H9 (cell line): ENCODE measurements around the gene CDH13. TPM values are rescaled to one million over a fixed set of nuclear protein-coding genes. Genes with fewer than 3 reads are reported as not detected.

Experiments
- DNase-seq: peaks from one replicate; pipeline ENCODE4 v3.0.0-alpha.2; 2017
- H2AFZ ChIP-seq: one replicate; pipeline ENCODE4 v1.6.1; 2013; ENCODE audit warnings: mild to moderate bottlenecking, low read length, control low read depth, moderate library complexity
- H2AK5ac ChIP-seq: 2 replicates; pipeline ENCODE4 v1.6.1; 2013; ENCODE audit warnings: low read length, control low read depth, mixed read lengths; ENCODE audit not compliant: insufficient read length
- H2BK120ac ChIP-seq: one replicate; pipeline ENCODE4 v1.6.1; 2013; ENCODE audit warnings: low read depth, mild to moderate bottlenecking, low read length, control low read depth, inconsistent platforms; ENCODE audit not compliant: poor library complexity, severe bottlenecking
- H2BK12ac ChIP-seq: 2 replicates; pipeline ENCODE4 v1.6.1; 2013; ENCODE audit warnings: low read length, control low read depth, mixed read lengths, low read depth; ENCODE audit not compliant: insufficient read length
- H2BK15ac ChIP-seq: 2 replicates; pipeline ENCODE4 v1.6.1; 2013; ENCODE audit warnings: low read depth, low read length, control low read depth
- H2BK20ac ChIP-seq: one replicate; pipeline ENCODE4 v1.6.1; 2013; ENCODE audit warnings: low read depth, mild to moderate bottlenecking, low read length, control low read depth, inconsistent platforms; ENCODE audit not compliant: poor library complexity, severe bottlenecking
- H2BK5ac ChIP-seq: 2 replicates; pipeline ENCODE4 v1.6.1; 2013; ENCODE audit warnings: low read length, control low read depth, mixed read lengths; ENCODE audit not compliant: insufficient read length
- H3K14ac ChIP-seq: 2 replicates; pipeline ENCODE4 v1.6.1; 2013; ENCODE audit warnings: low read length, control low read depth; ENCODE audit not compliant: insufficient read depth
- H3K18ac ChIP-seq: 2 replicates; pipeline ENCODE4 v1.6.1; 2013; ENCODE audit warnings: low read depth, mild to moderate bottlenecking, mixed read lengths, low read length, control low read depth; ENCODE audit not compliant: insufficient read length
- H3K23ac ChIP-seq: 2 replicates; pipeline ENCODE4 v1.6.1; 2013; ENCODE audit warnings: low read length, control low read depth, mixed read lengths, low read depth; ENCODE audit not compliant: insufficient read length
- H3K23me2 ChIP-seq: 2 replicates; pipeline ENCODE4 v1.6.1; 2013; ENCODE audit warnings: low read depth, mild to moderate bottlenecking, mixed read lengths, low read length, control low read depth; ENCODE audit not compliant: insufficient read length, poor library complexity, severe bottlenecking
- H3K27ac ChIP-seq: 2 replicates; pipeline ENCODE4 v1.5.1; 2013; ENCODE audit warnings: low read length, control low read depth, mixed read lengths, low read depth; ENCODE audit not compliant: insufficient read length
- H3K27me3 ChIP-seq: 2 replicates; pipeline ENCODE4 v1.6.1; 2013; ENCODE audit warnings: low read length, control low read depth, inconsistent platforms; ENCODE audit not compliant: insufficient read depth
- H3K4ac ChIP-seq: 2 replicates; pipeline ENCODE4 v1.6.1; 2013; ENCODE audit warnings: low read depth, mild to moderate bottlenecking, control low read depth, inconsistent platforms, low read length, moderate library complexity
- H3K4me1 ChIP-seq: 2 replicates; pipeline ENCODE4 v1.6.1; 2013; ENCODE audit warnings: low read length, control low read depth, inconsistent platforms; ENCODE audit not compliant: insufficient read depth
- H3K4me2 ChIP-seq: 2 replicates; pipeline ENCODE4 v1.6.1; 2013; ENCODE audit warnings: low read length, control low read depth, mixed read lengths; ENCODE audit not compliant: insufficient read length, insufficient read depth
- H3K56ac ChIP-seq: 2 replicates; pipeline ENCODE4 v1.6.1; 2013; ENCODE audit warnings: low read depth, mild to moderate bottlenecking, mixed read lengths, low read length, control low read depth; ENCODE audit not compliant: insufficient read length
- H3K79me1 ChIP-seq: 2 replicates; pipeline ENCODE4 v1.6.1; 2013; ENCODE audit warnings: low read depth, mild to moderate bottlenecking, moderate library complexity, low read length, control low read depth, inconsistent platforms; ENCODE audit not compliant: insufficient read depth, poor library complexity, severe bottlenecking
- H3K79me2 ChIP-seq: 2 replicates; pipeline ENCODE4 v1.6.1; 2013; ENCODE audit warnings: low read length, control low read depth, inconsistent platforms; ENCODE audit not compliant: insufficient read depth
- H3K9ac ChIP-seq: 2 replicates; pipeline ENCODE4 v1.6.1; 2013; ENCODE audit warnings: low read length, control low read depth, mixed read lengths; ENCODE audit not compliant: insufficient read length; ENCODE audit errors: extremely low read depth
- H3K9me3 ChIP-seq: one replicate; pipeline ENCODE4 v1.6.1; 2013; ENCODE audit warnings: low read depth, low read length, inconsistent platforms; ENCODE audit not compliant: control insufficient read depth
- H3T11ph ChIP-seq: one replicate; pipeline ENCODE4 v1.6.1; 2013; ENCODE audit warnings: mild to moderate bottlenecking, low read length, control low read depth, inconsistent platforms
- H4K20me1 ChIP-seq: one replicate; pipeline ENCODE4 v1.6.1; 2013; ENCODE audit not compliant: control insufficient read depth, insufficient read length, insufficient read depth
- H4K5ac ChIP-seq: 2 replicates; pipeline ENCODE4 v1.6.1; 2013; ENCODE audit warnings: low read depth, mild to moderate bottlenecking, mixed read lengths, low read length, control low read depth; ENCODE audit not compliant: insufficient read length
- H4K8ac ChIP-seq: replicated peaks from 2 replicates; pipeline ENCODE4 v1.6.1; 2013; ENCODE audit warnings: low read length, control low read depth, mixed read lengths, low read depth; ENCODE audit not compliant: insufficient read length
- H4K91ac ChIP-seq: 2 replicates; pipeline ENCODE4 v1.6.1; 2013; ENCODE audit warnings: low read depth, mild to moderate bottlenecking, moderate library complexity, mixed read lengths, low read length, control low read depth; ENCODE audit not compliant: insufficient read length
- H3K27ac Mint-ChIP-seq, 3 experiments: 2 replicates in 2 of 3; 3 replicates in 1 of 3; pipeline ENCODE4 v1.8.0; 2020 to 2021; ENCODE audit warnings: mixed read lengths in 3 of 3, mild to moderate bottlenecking in 1 of 3, moderate library complexity in 1 of 3
- H3K27me3 Mint-ChIP-seq: 2 replicates; pipeline ENCODE4 v1.8.0; 2021; ENCODE audit warnings: low read depth, mild to moderate bottlenecking, moderate library complexity, mixed read lengths
- H3K36me3 Mint-ChIP-seq, 3 experiments: 2 replicates in 2 of 3; 3 replicates in 1 of 3; pipeline ENCODE4 v1.8.0; 2020 to 2021; ENCODE audit warnings: low read depth in 3 of 3, mixed read lengths in 3 of 3; ENCODE audit not compliant: insufficient read depth in 1 of 3
- H3K4me1 Mint-ChIP-seq, 2 experiments: 2 replicates each; pipeline ENCODE4 v1.8.0; 2020; ENCODE audit warnings: mixed read lengths in 2 of 2
- H3K4me3 Mint-ChIP-seq, 2 experiments: 2 replicates in 1 of 2; 3 replicates in 1 of 2; pipeline ENCODE4 v1.8.0; 2020 to 2021; ENCODE audit warnings: mild to moderate bottlenecking in 2 of 2, mixed read lengths in 2 of 2, moderate library complexity in 1 of 2
- H3K9me3 Mint-ChIP-seq, 2 experiments: 2 replicates in 1 of 2; 3 replicates in 1 of 2; pipeline ENCODE4 v1.8.0; 2020; ENCODE audit warnings: mild to moderate bottlenecking in 2 of 2, mixed read lengths in 2 of 2, moderate library complexity in 1 of 2
- CTCF ChIP-seq: fragments of 200-600 bp; sonication (generic); conservative IDR thresholded peaks from 3 replicates; pipeline ENCODE4 v1.8.0; 2021; ENCODE audit warnings: antibody characterized with exemption, mild to moderate bottlenecking
- WGBS: extraction: QIAGEN DNeasy Blood & Tissue Kit; methylation state at CpG from one replicate; pipeline ENCODE4 v1.1.7; 2013; ENCODE audit warnings: missing lambda C conversion rate, low lambda C conversion rate, mixed read lengths; ENCODE audit not compliant: insufficient read length; ENCODE audit errors: extremely low coverage; 5-methylcytosine and 5-hydroxymethylcytosine counted together
- total RNA-seq: library from RNA; stranded (reverse); gene quantifications from 2 replicates; pipeline ENCODE4 v1.2.1, GENCODE V29; 2021

The CDH13 gene
- total RNA-seq, 1 experiment from 2014 or later = 1.5 TPM

- H2BK120ac ChIP-seq = no peak overlapping the region
- no peaks in the 10 kb centered on the region for H3K79me1 ChIP-seq
- H3K4me1 Mint-ChIP-seq = no peaks in the 10 kb centered on the region
- H3K27ac ChIP-seq = no peak overlapping the region
- H3K4me3 Mint-ChIP-seq = no peak overlapping the region
- no peak for TF ChIP-seq CTCF
- no peak overlapping the region for H3K23ac ChIP-seq
- no peak overlapping the region for H2AK5ac ChIP-seq
- no peak overlapping the region for H3K14ac ChIP-seq
- H3K9me3 ChIP-seq = no peaks in the 10 kb centered on the region
- H3K9ac ChIP-seq = no peak overlapping the region
- H2BK12ac ChIP-seq = no peak overlapping the region
- no peaks in the 10 kb centered on the region for H3K27me3 Mint-ChIP-seq
- no peaks in the 10 kb centered on the region for H3K27me3 ChIP-seq
- no peak overlapping the region for H3K4ac ChIP-seq
- DNase-seq = no peak
- no peaks in the 10 kb centered on the region for H4K20me1 ChIP-seq
- no peak overlapping the region for H4K5ac ChIP-seq
- H3K18ac ChIP-seq = no peak overlapping the region
- H3K4me2 ChIP-seq = no peak overlapping the region
- no peak overlapping the region for H2BK15ac ChIP-seq
- H3K27ac Mint-ChIP-seq = no peak overlapping the region
- H3K9me3 Mint-ChIP-seq = no peaks in the 10 kb centered on the region
- no peaks in the 10 kb centered on the region for H3K36me3 Mint-ChIP-seq
- no peak overlapping the region for H2BK5ac ChIP-seq
- no peaks in the 10 kb centered on the region for H3K23me2 ChIP-seq
- no CpG with 5 or more reads among the region's 2 CpGs for WGBS
- H3K4me1 ChIP-seq = no peaks in the 10 kb centered on the region
- no peak overlapping the region for H4K8ac ChIP-seq
- H3T11ph ChIP-seq = no peak overlapping the region
- no peaks in the 10 kb centered on the region for H3K79me2 ChIP-seq
- H2BK20ac ChIP-seq = no peak overlapping the region
- no peak overlapping the region for H4K91ac ChIP-seq
- no peak overlapping the region for H3K56ac ChIP-seq
- no peak overlapping the region for H2AFZ ChIP-seq
Measured at GRCh38 chr16:83473926-83474650, 847.3 kb downstream of the CDH13 start.
